Measurements from ENCODE around the gene BMP8B.

The BMP8B gene

DNA sequence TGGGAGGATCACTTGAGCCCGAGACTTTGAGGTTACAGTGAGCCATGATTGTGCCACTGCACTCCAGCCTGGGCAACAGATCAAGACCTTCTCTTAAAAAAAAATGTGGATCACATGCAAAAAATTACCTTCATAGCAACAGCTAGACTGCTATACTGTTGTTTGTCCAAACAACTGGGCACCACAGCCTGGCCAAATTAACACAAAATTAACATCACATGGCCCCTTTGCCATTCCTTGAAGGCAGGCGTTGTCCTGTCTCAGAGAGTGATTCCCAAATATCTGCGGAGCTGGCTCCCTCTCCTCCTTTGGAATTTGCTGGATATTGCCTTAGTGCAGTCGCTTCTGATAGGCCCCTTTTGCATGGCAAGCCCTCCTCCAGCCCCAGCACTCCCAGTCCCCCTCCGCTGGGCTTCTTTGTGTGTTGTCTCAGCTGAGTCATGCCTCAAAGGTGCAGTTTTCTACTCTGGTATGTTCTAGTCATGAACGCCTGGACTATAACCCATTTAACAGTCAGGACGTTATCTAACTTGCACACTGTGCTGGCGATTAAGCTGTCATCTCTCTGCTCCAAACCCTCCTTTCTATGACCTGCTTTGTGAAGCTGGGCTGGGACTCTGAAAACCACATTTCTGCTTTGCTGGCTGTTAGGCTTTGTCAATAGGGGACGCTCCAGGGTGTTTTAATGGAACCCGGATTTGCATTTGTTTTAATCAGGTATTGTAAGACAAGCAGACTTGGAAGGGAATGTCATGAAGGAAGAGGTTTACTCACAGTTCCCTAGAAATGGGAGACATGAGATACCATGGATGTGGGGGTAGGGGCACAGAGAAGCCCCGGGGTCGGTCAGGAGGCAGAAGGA is 77.3 kb downstream of the BMP8B start:
- WGBS (ENCODE audit: insufficient coverage) = 95% methylated on average over 12 of the region's 12 CpGs
- Histone ChIP-seq H3K27ac (ENCODE audit: insufficient read depth in 1 of 2, low read depth in 1 of 2, low read length in 2 of 2, poor library complexity in 1 of 2, severe bottlenecking in 2 of 2) (peak overlapping the region in 1 of 2 experiments; percentile 14), H3K27me3 (replicated peaks in 2 of 5; ENCODE audit: control insufficient read depth in 4 of 5, insufficient read depth in 5 of 5, low read length in 4 of 5) (peaks cover 0 to 8% (median 3%) of the 10 kb centered on the region in 5 experiments), H3K4me1 (ENCODE audit: control extremely low read depth in 1 of 4, control insufficient read depth in 4 of 4, insufficient read depth in 4 of 4, low read length in 3 of 4) (peaks cover 0 to 2% (median 0%) of the 10 kb centered on the region in 4 experiments), H3K9me3 (ENCODE audit: control extremely low read depth in 1 of 5, control insufficient read depth in 4 of 5, insufficient read depth in 2 of 5, low read depth in 1 of 5, low read length in 4 of 5) (no peaks in the 10 kb centered on the region), H3K4me3 (ENCODE audit: control insufficient read depth in 1 of 7, extremely low read depth in 1 of 7, insufficient read depth in 4 of 7, low read depth in 2 of 7, low read length in 6 of 7) (no peak overlapping the region), H3K36me3 (ENCODE audit: control insufficient read depth in 4 of 4, insufficient read depth in 4 of 4, low read length in 3 of 4) (no peaks in the 10 kb centered on the region)
- ChIA-PET POLR2A (no interaction called here), CTCF (interaction anchor here (0.8 to 1.5 kb wide), 4 partner anchors 9 to 103 kb away, joined by 3 to 6 read pairs (median 4); no protein-coding TSS in a partner anchor)
- DNase-seq = peak in 1 of 3 donors; percentile 34

DNA sequence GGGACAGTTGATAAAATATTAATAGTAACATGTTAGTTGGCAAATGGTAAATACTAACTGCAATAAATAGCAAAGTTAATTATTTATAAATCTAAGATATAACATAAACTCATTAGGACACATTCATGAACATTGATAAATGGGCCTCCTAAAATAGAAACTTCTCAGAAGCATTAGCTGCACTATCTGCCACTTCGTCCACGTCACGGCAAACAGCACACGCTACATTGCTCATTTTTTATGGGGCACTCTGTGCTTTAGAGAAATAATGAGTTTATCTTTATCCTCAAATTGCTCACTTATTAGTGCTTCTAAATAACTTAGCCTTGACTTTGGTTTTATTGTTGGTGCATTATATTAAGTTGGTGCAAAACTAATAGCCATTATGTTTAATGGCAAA is 81.2 kb downstream of the BMP8B start:
- no peaks in the 10 kb centered on the region for H3K36me3 ChIP-seq (ENCODE audit: control insufficient read depth in 4 of 4, insufficient read depth in 4 of 4, low read length in 3 of 4)
- no CpG with 5 or more reads among the region's 4 CpGs for WGBS (ENCODE audit: insufficient coverage)
- ChIA-PET CTCF (no interaction called here), POLR2A (no interaction called here)
- DNase-seq = no peak
- H3K9me3 ChIP-seq (ENCODE audit: control extremely low read depth in 1 of 5, control insufficient read depth in 4 of 5, insufficient read depth in 2 of 5, low read depth in 1 of 5, low read length in 4 of 5) = no peaks in the 10 kb centered on the region
- H3K4me1 ChIP-seq (ENCODE audit: control extremely low read depth in 1 of 4, control insufficient read depth in 4 of 4, insufficient read depth in 4 of 4, low read length in 3 of 4) = no peaks in the 10 kb centered on the region
- H3K27me3 ChIP-seq (replicated peaks in 2 of 5; ENCODE audit: control insufficient read depth in 4 of 5, insufficient read depth in 5 of 5, low read length in 4 of 5) = no peaks in the 10 kb centered on the region
- H3K27ac ChIP-seq (ENCODE audit: insufficient read depth in 1 of 2, low read depth in 1 of 2, low read length in 2 of 2, poor library complexity in 1 of 2, severe bottlenecking in 2 of 2) = no peak overlapping the region
- no peak overlapping the region for H3K4me3 ChIP-seq (ENCODE audit: control insufficient read depth in 1 of 7, extremely low read depth in 1 of 7, insufficient read depth in 4 of 7, low read depth in 2 of 7, low read length in 6 of 7)

All from common myeloid progenitor, CD34-positive (primary cell).